ENCODE measurements around the gene IMPA2. TPM values are rescaled to one million over a fixed set of nuclear protein-coding genes. Genes with fewer than 3 reads are reported as not detected.

IMPA2 gene
- total and polyA plus RNA-seq, 2 of the 8 experiments (the other 6 are each of a cell fraction or from before 2014, with no cell fraction given): 102 to 140 TPM

GRCh38 chr18:11932393-11932792, 48.9 kb upstream of the IMPA2 start:
- Histone ChIP-seq H2BK120ac (replicated peaks; ENCODE audit: low read depth, low read length) (no peak overlapping the region), H2BK15ac (ENCODE audit: low read length) (no peak overlapping the region), H3K9ac (replicated peaks in 1 of 4; ENCODE audit: extremely low read depth in 1 of 4, low read depth in 3 of 4, low read length in 3 of 4) (no peak overlapping the region), H3K9me3 (ENCODE audit: insufficient read depth in 2 of 2, low read depth in 1 of 2, low read length in 1 of 2) (no peaks in the 10 kb centered on the region), H3K27me3 (replicated peaks in 1 of 4; ENCODE audit: control insufficient read depth in 3 of 4, extremely low read depth in 1 of 4, insufficient read depth in 3 of 4, low read length in 3 of 4) (no peaks in the 10 kb centered on the region), H3K23ac (ENCODE audit: insufficient read length) (no peak overlapping the region), H3K79me2 (ENCODE audit: control insufficient read depth in 1 of 2, insufficient read depth in 2 of 2, low read length in 2 of 2) (no peaks in the 10 kb centered on the region), H2BK20ac (ENCODE audit: low read length) (no peak overlapping the region), H2AFZ (ENCODE audit: low read length) (no peak overlapping the region), H4K20me1 (replicated peaks in 1 of 2; ENCODE audit: control insufficient read depth in 1 of 2, insufficient read depth in 2 of 2, low read length in 2 of 2) (no peaks in the 10 kb centered on the region), H3K23me2 (ENCODE audit: low read depth, low read length) (no peaks in the 10 kb centered on the region), H2BK5ac (ENCODE audit: low read depth, low read length) (no peak overlapping the region), H3K36me3 (ENCODE audit: control insufficient read depth in 2 of 4, insufficient read depth in 4 of 4, low read length in 3 of 4) (no peaks in the 10 kb centered on the region), H3K14ac (ENCODE audit: insufficient read length) (no peak overlapping the region), H3K4me1 (replicated peaks in 1 of 4; ENCODE audit: control insufficient read depth in 3 of 4, insufficient read depth in 4 of 4, low read length in 3 of 4) (no peaks in the 10 kb centered on the region; a peak in 1 of 7 replicates), H3K4me2 (ENCODE audit: insufficient read depth in 1 of 2, low read depth in 2 of 2, low read length in 2 of 2) (no peak overlapping the region), H4K5ac (ENCODE audit: insufficient read length, low read depth, low read length) (no peak overlapping the region), H3K56ac (replicated peaks; ENCODE audit: insufficient read length, low read depth, low read length) (no peak overlapping the region), H3K4ac (replicated peaks; ENCODE audit: insufficient read length, low read depth, low read length) (no peak overlapping the region), H3K18ac (ENCODE audit: extremely low read depth, low read length) (no peak overlapping the region), H4K8ac (ENCODE audit: extremely low read depth, insufficient read depth, low read length) (no peak overlapping the region), H2AK5ac (ENCODE audit: low read depth, low read length) (0 out of 2 replicates have a peak overlapping the region, but pooled peaks have one; percentile 24), H4K91ac (replicated peaks; ENCODE audit: insufficient read length, low read length) (no peak overlapping the region), H3K79me1 (ENCODE audit: low read depth, low read length) (no peaks in the 10 kb centered on the region), H2BK12ac (ENCODE audit: low read depth, low read length) (no peak overlapping the region), H3K4me3 (ENCODE audit: extremely low read depth in 1 of 4, insufficient read depth in 2 of 4, low read depth in 3 of 4, low read length in 4 of 4) (no peak overlapping the region), H3K27ac (ENCODE audit: low read depth, low read length) (no peak overlapping the region)
- FAIRE-seq: no peak
- ChIA-PET CTCF (ENCODE audit: partially characterized antibody) (interaction anchor here (0.6 to 11.0 kb wide), 14 partner anchors 15 to 116 kb away, joined by 3 to 99 read pairs (median 3); no protein-coding TSS in a partner anchor), POLR2A (ENCODE audit: partially characterized antibody) (interaction anchor here (1.2 kb wide), 1 partner anchor 14 kb away, joined by 4 read pairs; no protein-coding TSS in a partner anchor)
- WGBS, 2 experiments (ENCODE audit: extremely low coverage in 1 of 2, insufficient coverage in 1 of 2, insufficient read length in 1 of 2, insufficient replicate concordance in 2 of 2, low coverage in 1 of 2, low lambda C conversion rate in 2 of 2, missing lambda C conversion rate in 1 of 2): 90% methylated on average over 14 of the region's 14 CpGs; no CpG with 5 or more reads in 1 of the 2 experiments
- DNase-seq (ENCODE audit: low read depth in 1 of 2, low spot score in 2 of 2): no peak
- no peak for TF ChIP-seq SUZ12 (IDR thresholded peaks at IDR 0.05; ENCODE audit: low read length)
- no peak for TF ChIP-seq TAF7 (optimal IDR thresholded peaks at IDR 0.05; ENCODE audit: borderline replicate concordance, low read depth, low read length)
- no peak for TF ChIP-seq SIRT6 (IDR thresholded peaks at IDR 0.05; ENCODE audit: low read length)
- no peak for TF ChIP-seq SIX5 (IDR thresholded peaks at IDR 0.05; ENCODE audit: low read depth, low read length)
- TF ChIP-seq SAP30 (IDR thresholded peaks at IDR 0.05; ENCODE audit: insufficient read depth, insufficient replicate concordance, low read length): no peak
- TF ChIP-seq EGR1 (IDR thresholded peaks at IDR 0.05; ENCODE audit: borderline replicate concordance, low read depth, low read length): no peak
- TF ChIP-seq KDM1A (IDR thresholded peaks at IDR 0.05; ENCODE audit: borderline replicate concordance, low read length): no peak
- no peak for TF ChIP-seq NANOG (IDR thresholded peaks at IDR 0.05; ENCODE audit: insufficient read depth, low read depth, low read length, poor library complexity, severe bottlenecking)
- TF ChIP-seq ZNF274 (IDR thresholded peaks at IDR 0.05; ENCODE audit: borderline replicate concordance, extremely low read depth, low read length): no peak
- TF ChIP-seq CHD2 (IDR thresholded peaks at IDR 0.05; ENCODE audit: low read length): no peak
- no peak for TF ChIP-seq KDM5A (IDR thresholded peaks at IDR 0.05; ENCODE audit: low read length)
- TF ChIP-seq, protein P1, sequence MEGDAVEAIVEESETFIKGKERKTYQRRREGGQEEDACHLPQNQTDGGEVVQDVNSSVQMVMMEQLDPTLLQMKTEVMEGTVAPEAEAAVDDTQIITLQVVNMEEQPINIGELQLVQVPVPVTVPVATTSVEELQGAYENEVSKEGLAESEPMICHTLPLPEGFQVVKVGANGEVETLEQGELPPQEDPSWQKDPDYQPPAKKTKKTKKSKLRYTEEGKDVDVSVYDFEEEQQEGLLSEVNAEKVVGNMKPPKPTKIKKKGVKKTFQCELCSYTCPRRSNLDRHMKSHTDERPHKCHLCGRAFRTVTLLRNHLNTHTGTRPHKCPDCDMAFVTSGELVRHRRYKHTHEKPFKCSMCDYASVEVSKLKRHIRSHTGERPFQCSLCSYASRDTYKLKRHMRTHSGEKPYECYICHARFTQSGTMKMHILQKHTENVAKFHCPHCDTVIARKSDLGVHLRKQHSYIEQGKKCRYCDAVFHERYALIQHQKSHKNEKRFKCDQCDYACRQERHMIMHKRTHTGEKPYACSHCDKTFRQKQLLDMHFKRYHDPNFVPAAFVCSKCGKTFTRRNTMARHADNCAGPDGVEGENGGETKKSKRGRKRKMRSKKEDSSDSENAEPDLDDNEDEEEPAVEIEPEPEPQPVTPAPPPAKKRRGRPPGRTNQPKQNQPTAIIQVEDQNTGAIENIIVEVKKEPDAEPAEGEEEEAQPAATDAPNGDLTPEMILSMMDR (IDR thresholded peaks at IDR 0.05; ENCODE audit: control extremely low read depth in 1 of 3, insufficient read depth in 1 of 3, low read depth in 1 of 3, low read length in 3 of 3): no peak

Measured in H1 (cell line).